Keratinocyte (primary cell): Measurements from ENCODE around the gene RNPEPL1. TPM values are rescaled to one million over a fixed set of nuclear protein-coding genes. Genes with fewer than 3 reads are reported as not detected.

Source experiments
- DNase-seq: peaks from one replicate; pipeline ENCODE4 v3.0.0-alpha.2; 2011; ENCODE audit warnings: low read depth, missing footprints, low spot score
- FAIRE-seq: peaks from 2 replicates; lab custom pipeline; 2011; peaks lifted over from hg19 to GRCh38; lab: Jason Lieb, UNC
- H2AFZ ChIP-seq: 2 replicates; pipeline ENCODE4 v1.6.0; 2012; ENCODE audit warnings: low read length, control low read depth, inconsistent platforms; ENCODE audit not compliant: control insufficient read depth
- H3K27ac ChIP-seq: 2 replicates; pipeline ENCODE4 v1.5.1; 2011; ENCODE audit warnings: low read length; ENCODE audit not compliant: control insufficient read depth, insufficient read depth
- H3K27me3 ChIP-seq: 3 replicates; pipeline ENCODE4 v1.6.0; 2011; ENCODE audit warnings: low read length; ENCODE audit not compliant: control insufficient read depth, insufficient read depth; ENCODE audit errors: extremely low read depth
- H3K36me3 ChIP-seq, 2 experiments: 2 replicates in 1 of 2; 3 replicates in 1 of 2; pipeline ENCODE4 v1.5.1; 2011; ENCODE audit warnings: low read length in 2 of 2, mild to moderate bottlenecking in 1 of 2; ENCODE audit not compliant: control insufficient read depth in 2 of 2, insufficient read depth in 2 of 2; ENCODE audit errors: extremely low read depth in 1 of 2
- H3K4me1 ChIP-seq: 3 replicates; pipeline ENCODE4 v1.5.1; 2011; ENCODE audit warnings: low read length; ENCODE audit not compliant: control insufficient read depth, insufficient read depth; ENCODE audit errors: extremely low read depth
- H3K4me2 ChIP-seq: 3 replicates; pipeline ENCODE4 v1.6.0; 2011; ENCODE audit warnings: low read depth, low read length; ENCODE audit not compliant: control insufficient read depth, insufficient read depth; ENCODE audit errors: extremely low read depth
- H3K4me3 ChIP-seq, 3 experiments: fragments of 200-600 bp in 1 of 3; sonication (generic) in 1 of 3; 2 replicates in 2 of 3; 3 replicates in 1 of 3; pipeline ENCODE4 v1.5.1; 2011 to 2016; ENCODE audit warnings: low read length in 3 of 3, mild to moderate bottlenecking in 3 of 3, control low read depth in 2 of 3, inconsistent platforms in 1 of 3, low read depth in 1 of 3, mixed read lengths in 1 of 3, mixed run types in 1 of 3, moderate library complexity in 1 of 3; ENCODE audit not compliant: control insufficient read depth in 2 of 3, insufficient read depth in 2 of 3; ENCODE audit errors: extremely low read depth in 1 of 3
- H3K79me2 ChIP-seq: 2 replicates; pipeline ENCODE4 v1.6.0; 2012; ENCODE audit warnings: low read length; ENCODE audit not compliant: control insufficient read depth, insufficient read depth
- H3K9ac ChIP-seq: 3 replicates; pipeline ENCODE4 v1.6.0; 2011; ENCODE audit warnings: low read length; ENCODE audit not compliant: control insufficient read depth, insufficient read depth; ENCODE audit errors: extremely low read depth
- H3K9me1 ChIP-seq: 3 replicates; pipeline ENCODE4 v1.6.0; 2011; ENCODE audit warnings: low read length; ENCODE audit not compliant: control insufficient read depth, insufficient read depth; ENCODE audit errors: extremely low read depth
- H3K9me3 ChIP-seq: 2 replicates; pipeline ENCODE4 v1.5.1; 2012; ENCODE audit warnings: low read depth, low read length; ENCODE audit not compliant: control insufficient read depth
- H4K20me1 ChIP-seq: 3 replicates; pipeline ENCODE4 v1.6.0; 2011; ENCODE audit warnings: low read length; ENCODE audit not compliant: control insufficient read depth, insufficient read depth; ENCODE audit errors: extremely low read depth
- CTCF ChIP-seq, 3 experiments: IDR thresholded peaks in 1 of 3; conservative IDR thresholded peaks in 1 of 3; optimal IDR thresholded peaks in 1 of 3; 2 replicates in 2 of 3; 3 replicates in 1 of 3; pipeline versions ENCODE3 to v1.5.1; 2011; ENCODE audit warnings: low read length in 3 of 3, mild to moderate bottlenecking in 3 of 3, moderate library complexity in 2 of 3, control low read depth in 1 of 3, inconsistent platforms in 1 of 3; ENCODE audit not compliant: insufficient read depth in 2 of 3; ENCODE audit errors: extremely low read depth in 1 of 3
- EZH2 ChIP-seq: IDR thresholded peaks from one replicate; pipeline ENCODE4 v1.6.1; 2012; ENCODE audit warnings: inconsistent platforms, mild to moderate bottlenecking, low read length, moderate library complexity
- dilution Hi-C: fragments of 300-500 bp; cut with MboI; formaldehyde crosslinking; loops from one replicate; pipeline ENCODE4 v1.7.0; 2020; ENCODE audit warnings: low sequenced_read_pairs; ENCODE audit not compliant: extremely low pct_ligation_motif_present
- polyA plus RNA-seq, 5 experiments: library from polyadenylated mRNA; depleted of rRNA in 3 of 5; stranded (reverse) in 3 of 5; stranded (forward) in 1 of 5; unstranded in 1 of 5; fragments of >200 nt; gene quantifications; 1 replicate in 1 of 5; 2 replicates in 3 of 5; 3 replicates in 1 of 5; pipeline versions ENCODE4 v1.2.1 to v1.2.3, GENCODE V29; 2011 to 2012; ENCODE audit warnings: missing spikeins in 2 of 5, low read depth in 1 of 5, low replicate concordance in 1 of 5

Gene RNPEPL1
- polyA plus RNA-seq, 1 donor (not counting 4 experiments of a cell fraction or from before 2014, with no cell fraction given): 3.7 TPM

DNA sequence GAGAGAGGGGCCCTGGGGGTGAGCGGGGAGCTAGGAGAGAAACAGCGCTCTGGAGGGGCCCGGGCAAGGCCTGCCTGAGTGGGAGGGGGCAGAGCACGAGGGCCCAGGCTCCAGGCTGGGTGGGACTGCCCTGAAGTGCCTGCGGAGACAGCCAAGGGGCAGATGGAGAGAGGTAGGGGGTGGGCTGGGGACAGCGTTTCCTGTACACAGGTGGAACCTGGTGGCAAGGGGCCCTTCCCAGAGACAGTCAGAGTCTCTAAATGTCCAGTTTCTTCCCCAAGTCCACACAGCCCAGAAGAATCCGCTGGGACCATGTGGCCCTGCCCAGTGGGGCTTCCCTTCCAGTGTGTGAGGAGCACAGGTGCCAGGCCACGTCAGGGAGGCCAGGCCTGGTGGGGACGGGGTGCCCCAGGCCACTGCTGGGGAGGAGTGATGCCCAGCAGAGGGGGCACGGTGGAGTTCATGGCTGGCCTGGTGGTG is 55.3 kb downstream of the RNPEPL1 start:
- Histone ChIP-seq H3K4me1 (no peaks in the 10 kb centered on the region), H3K36me3 (no peaks in the 10 kb centered on the region), H3K27me3 (no peaks in the 10 kb centered on the region), H3K9me3 (no peaks in the 10 kb centered on the region), H3K79me2 (no peaks in the 10 kb centered on the region), H3K9ac (no peak overlapping the region), H3K27ac (no peak overlapping the region), H3K4me3 (no peak overlapping the region), H2AFZ (no peak overlapping the region), H3K4me2 (no peak overlapping the region), H4K20me1 (no peaks in the 10 kb centered on the region), H3K9me1 (no peaks in the 10 kb centered on the region)
- DNase-seq: no peak
- FAIRE-seq: no peak
- TF ChIP-seq CTCF (optimal IDR thresholded peaks at IDR 0.05 in 1 of 3, IDR thresholded peaks at IDR 0.05 in 1 of 3, conservative IDR thresholded peaks at IDR 0.05 in 1 of 3; ENCODE audit: extremely low read depth in 1 of 3, insufficient read depth in 2 of 3, low read length in 3 of 3): no peak
- TF ChIP-seq EZH2: no peak
- dilution Hi-C loops: no loop called here

GRCh38 chr2:240624011-240624949 is 56.0 kb downstream of the RNPEPL1 start:
- Histone ChIP-seq H3K9me1 (no peaks in the 10 kb centered on the region), H3K9me3 (no peaks in the 10 kb centered on the region), H3K4me3 (no peak overlapping the region), H3K36me3 (no peaks in the 10 kb centered on the region), H2AFZ (no peak overlapping the region), H3K27ac (no peak overlapping the region), H3K27me3 (no peaks in the 10 kb centered on the region), H3K79me2 (no peaks in the 10 kb centered on the region), H3K9ac (no peak overlapping the region), H3K4me1 (no peaks in the 10 kb centered on the region), H3K4me2 (no peak overlapping the region), H4K20me1 (no peaks in the 10 kb centered on the region)
- no peak for TF ChIP-seq EZH2
- no peak for TF ChIP-seq CTCF (optimal IDR thresholded peaks at IDR 0.05 in 1 of 3, IDR thresholded peaks at IDR 0.05 in 1 of 3, conservative IDR thresholded peaks at IDR 0.05 in 1 of 3; ENCODE audit: extremely low read depth in 1 of 3, insufficient read depth in 2 of 3, low read length in 3 of 3)
- dilution Hi-C loops: no loop called here
- FAIRE-seq: no peak
- DNase-seq: no peak
